Measurements from ENCODE around the gene KAZN.

Gene KAZN

DNA sequence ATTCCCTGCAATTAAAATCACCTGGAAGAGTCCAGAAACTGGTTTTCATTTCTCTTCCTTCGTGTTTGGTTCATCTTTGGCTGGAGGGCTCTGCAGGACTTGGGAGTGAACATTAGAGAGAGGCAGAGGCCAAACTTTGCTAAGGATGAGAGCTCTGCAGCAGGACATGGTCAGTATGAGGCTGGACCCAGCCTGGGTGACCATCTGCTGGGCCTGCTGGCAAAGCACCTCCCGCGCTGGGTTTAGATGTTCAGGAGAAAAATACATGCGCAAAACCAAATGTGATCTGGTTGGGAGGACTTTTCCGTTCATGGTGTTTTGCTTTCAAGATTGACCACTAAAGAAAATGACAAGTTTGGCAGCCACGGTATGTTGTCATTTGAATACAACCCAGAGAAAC lies 15.9 kb downstream of the KAZN start:
- DNase-seq (ENCODE audit: low read depth) = no peak

DNA sequence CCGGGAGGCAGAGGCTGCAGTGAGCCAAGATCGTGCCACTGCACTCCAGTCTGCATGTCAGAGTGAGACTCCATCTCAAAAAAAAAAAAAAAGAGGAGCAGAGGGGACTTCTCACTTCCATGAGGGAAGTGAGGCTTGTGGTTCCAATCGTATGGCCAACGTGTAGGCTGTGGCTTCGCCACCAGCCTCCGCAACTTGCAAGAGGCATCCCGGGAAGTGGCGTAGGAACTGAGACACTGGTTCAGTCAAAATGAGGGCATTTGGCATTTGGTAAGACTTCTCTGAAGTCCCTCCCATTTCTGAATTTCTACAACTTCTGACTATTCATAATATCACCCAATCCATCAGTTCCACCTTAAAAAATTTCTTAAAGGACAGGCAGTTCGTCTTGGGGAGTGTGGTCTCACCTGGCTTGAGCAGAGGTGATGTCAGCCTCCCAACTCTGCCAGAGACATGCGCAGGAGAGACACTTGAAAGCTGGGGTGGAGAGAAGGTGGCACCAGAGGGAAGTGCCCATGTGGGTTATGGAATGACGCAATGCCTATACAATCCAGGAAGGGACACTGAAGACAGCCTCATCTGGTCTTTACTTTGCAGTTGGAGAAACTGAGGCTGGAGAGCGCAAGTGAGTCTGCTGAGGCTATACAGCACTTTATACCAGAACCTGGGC lies 17.2 kb downstream of the KAZN start:
- no peak for DNase-seq (ENCODE audit: low read depth)

GRCh38 chr1:14616632-14617396 lies 18.3 kb downstream of the KAZN start:
- no peak for DNase-seq (ENCODE audit: low read depth)

GRCh38 chr1:14617791-14618190 lies 19.3 kb downstream of the KAZN start:
- DNase-seq (ENCODE audit: low read depth) = no peak

DNA sequence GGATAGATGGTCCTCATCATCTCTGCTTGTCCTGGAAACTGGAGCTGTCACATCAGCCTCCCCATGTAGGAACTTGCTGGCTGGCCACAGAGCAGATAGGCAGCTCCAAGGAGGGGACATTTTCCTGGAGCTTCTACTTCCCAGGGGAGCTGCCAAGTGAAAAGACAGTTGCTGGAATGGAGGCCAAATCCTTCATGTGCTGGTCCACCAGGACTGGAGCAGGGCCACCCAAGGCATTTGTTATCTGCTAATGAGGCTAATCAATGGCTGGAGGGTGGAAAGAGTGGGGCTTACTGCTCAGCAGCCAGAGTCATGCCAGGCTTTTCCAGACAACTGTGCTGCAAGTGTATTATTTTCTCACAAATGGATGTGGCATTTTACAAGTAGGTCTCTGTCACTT lies 22.5 kb downstream of the KAZN start:
- no peak for DNase-seq (ENCODE audit: low read depth)

GRCh38 chr1:14623090-14623489 lies 24.6 kb downstream of the KAZN start:
- DNase-seq (ENCODE audit: low read depth) = no peak

- no peak for DNase-seq (ENCODE audit: low read depth)
Measured at GRCh38 chr1:14624941-14625340, 26.5 kb downstream of the KAZN start.

- DNase-seq (ENCODE audit: low read depth) = no peak
Measured at GRCh38 chr1:14625572-14625971, 27.1 kb downstream of the KAZN start.

GRCh38 chr1:14625996-14626395 lies 27.5 kb downstream of the KAZN start:
- no peak for DNase-seq (ENCODE audit: low read depth)

GRCh38 chr1:14626869-14627607 lies 28.6 kb downstream of the KAZN start:
- DNase-seq (ENCODE audit: low read depth) = no peak

DNA sequence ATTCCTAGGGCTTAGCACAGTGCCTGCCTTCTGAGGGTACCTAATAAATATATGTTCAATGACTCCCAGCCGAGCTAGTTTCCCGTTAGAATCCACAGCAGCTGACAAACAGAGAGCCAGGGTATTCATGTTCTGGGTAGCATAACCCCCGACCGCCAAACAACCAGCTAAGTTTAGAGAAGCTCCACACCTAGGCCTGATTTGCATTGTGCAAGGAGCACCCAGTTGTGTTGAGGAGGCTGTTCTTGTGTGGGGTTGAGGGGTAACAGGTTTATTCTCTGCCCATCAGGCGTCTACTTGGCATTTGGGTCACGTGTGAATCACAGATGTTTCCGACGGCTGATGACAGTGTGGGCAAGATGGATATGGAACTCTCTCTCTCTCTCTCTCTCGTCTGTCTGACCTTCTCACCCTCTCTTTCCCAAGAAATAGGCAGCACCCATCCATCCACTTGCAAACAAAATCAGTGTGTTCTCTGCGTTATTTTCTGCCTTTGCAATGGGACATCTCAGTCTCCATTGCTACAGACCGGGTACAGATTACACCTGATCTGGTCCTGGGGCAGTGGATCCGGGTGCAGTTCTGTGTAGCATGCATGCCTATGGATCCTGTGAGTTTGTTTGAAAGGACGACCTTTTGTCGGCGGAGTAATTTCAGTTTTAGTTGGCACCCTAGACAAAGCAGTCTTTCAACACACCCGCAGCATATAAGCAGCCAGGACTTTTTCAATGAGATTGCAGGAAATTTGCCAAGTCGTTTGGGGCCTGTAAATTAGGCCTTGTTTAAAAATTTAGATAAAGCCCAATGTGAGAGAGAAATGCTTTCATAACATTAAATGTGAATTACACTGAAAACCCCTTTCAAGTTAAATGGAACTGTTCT lies 29.4 kb downstream of the KAZN start:
- no peak for DNase-seq (ENCODE audit: low read depth)

DNA sequence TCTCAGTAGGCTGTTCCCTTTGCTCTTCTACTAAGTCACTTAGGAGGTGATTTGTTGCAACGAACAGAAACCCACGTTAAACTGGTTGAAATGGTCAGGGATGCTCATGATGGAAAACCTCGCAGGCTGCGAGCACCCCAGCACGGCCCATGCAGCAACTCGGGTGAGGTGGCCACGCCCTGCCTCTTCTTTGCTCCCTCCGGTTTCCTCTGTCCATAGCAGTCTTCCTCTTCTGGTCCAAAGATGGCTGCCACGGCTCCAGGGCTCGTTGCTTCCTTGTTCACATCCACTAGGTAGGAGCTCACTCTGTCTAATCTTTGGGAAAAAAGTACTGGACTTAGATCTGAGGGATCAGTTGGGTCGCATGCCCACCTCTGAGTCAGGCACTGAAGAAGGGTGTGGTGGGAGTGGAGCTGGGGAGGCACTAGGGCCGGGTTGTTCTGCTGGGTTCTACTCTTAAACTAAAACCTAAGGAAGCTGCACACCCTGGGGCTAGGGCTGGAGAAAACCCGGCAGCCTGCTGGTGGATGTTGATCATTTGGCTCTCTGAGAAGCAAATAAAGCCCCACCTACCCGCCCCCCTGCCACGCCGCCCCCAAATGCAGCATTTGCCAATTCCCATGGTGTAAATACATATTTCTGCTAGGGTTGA lies 31.0 kb downstream of the KAZN start:
- no peak for DNase-seq (ENCODE audit: low read depth)

- DNase-seq (ENCODE audit: low read depth) = no peak
Measured at GRCh38 chr1:14630986-14631385, 32.5 kb downstream of the KAZN start.

DNA sequence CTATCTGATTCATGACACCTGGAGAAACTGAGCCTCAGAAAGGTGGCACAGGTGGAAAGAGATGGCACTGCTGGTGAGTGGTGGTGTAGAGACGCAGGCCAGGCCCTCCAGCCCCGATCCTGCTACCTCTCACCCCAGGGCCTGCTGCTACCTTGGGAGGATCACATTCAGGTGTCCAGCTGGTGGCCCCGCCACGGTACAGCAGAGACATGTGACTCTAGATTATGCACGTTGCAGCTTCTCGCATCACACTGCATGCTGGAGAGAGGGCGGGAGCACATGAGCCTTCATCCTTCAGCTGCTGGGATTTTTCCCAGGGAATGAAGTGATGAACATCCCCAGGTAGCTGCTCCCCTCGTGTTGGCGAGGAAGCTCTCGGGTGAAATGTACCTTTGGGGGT lies 32.9 kb downstream of the KAZN start:
- no peak for DNase-seq (ENCODE audit: low read depth)

DNA sequence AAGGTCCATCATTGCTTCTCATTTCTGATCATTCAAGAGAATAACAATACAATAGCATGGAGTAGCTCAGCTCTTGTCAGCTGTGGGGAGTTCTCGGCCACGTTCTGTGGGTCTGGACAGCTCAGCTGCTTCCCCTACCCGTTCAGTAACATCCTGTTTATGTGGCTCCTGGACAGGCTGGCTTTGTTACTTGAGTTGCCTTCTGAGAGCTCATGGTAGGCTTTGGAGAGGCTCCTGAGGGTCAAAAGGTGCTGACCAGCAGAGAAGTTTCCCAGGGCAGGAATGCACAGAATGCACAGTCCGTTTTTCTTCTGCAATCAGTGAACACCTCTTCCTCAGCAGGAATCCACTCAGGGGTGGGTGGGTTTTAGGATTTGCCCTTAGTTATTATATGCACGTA lies 36.0 kb downstream of the KAZN start:
- no peak for DNase-seq (ENCODE audit: low read depth)

GRCh38 chr1:14635421-14635820 lies 36.9 kb downstream of the KAZN start:
- DNase-seq (ENCODE audit: low read depth) = no peak

DNA sequence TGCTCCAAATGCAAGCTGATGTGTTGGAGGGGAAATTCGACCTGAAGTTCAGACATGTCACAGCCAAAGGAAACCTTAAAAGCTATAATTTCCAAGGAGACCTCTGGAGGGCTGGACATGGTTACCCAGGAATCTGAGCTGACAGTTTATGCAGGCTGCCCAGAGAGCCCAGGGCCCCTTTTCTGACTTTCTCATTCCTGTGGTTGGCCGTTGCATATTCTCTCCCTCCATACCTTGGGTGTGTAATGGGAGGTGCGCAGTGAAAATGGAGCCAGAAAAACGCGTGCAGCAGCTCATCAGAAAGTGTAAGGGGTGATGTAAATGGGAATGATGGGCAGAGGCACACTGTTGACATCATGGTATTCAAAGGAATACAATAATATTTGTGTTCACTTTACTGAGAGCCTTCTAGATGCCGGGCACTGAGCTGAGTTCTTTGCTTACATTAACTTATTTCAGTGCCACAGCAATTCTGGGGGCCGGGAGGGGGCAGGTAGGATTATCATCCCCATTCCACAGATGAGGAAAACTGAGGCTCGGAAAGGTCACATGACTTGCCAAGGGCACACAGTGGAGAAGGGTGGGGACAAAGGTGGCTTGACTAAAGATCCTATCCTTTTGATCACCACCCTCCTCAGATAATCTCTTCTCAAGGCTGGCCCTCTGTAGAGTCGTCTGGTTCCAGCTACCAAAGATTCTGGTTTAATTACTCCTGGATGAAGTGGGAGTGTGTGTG lies 38.6 kb downstream of the KAZN start:
- DNase-seq (ENCODE audit: low read depth) = no peak

DNA sequence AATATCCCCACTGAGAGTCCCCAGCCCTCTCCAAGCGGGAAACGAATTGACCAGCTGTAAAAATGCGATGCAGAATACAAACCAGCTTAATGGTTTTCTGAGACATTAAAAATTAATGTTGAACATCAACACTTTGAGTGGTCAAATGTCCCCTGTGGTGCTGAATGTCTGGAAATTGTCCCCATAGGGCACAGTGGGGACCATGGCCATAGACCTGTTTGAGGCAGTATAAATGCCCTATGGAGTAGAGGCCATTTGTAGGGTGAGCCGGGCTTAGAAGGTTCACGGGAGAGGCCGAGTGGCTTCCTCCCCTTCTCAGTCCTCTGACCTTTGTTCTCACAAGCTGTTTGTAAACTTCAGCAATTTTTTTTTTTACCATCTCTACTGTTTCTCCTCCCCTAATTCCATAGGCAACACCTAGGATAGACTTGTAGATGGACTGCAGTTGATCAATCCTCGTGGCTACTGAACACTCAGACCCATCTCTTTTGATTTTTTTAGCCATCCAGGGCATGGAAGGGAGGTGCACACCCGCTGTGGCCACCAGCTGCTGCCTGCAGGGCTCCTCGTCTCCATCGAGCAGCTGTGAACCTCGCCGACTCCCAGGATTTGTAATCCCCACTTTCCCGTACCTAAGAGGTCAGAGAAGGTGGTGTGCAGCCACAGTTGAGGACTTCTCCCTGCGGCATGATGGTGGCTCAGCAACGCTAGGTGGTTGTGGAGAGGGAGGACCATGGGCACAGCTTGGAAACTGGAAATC lies 41.0 kb downstream of the KAZN start:
- DNase-seq (ENCODE audit: low read depth) = no peak

GRCh38 chr1:14642712-14643111 lies 44.2 kb downstream of the KAZN start:
- no peak for DNase-seq (ENCODE audit: low read depth)

GRCh38 chr1:14646973-14647372 lies 48.5 kb downstream of the KAZN start:
- no peak for DNase-seq (ENCODE audit: low read depth)

All from stimulated activated CD8-positive, alpha-beta memory T cell treated with anti-CD3 and anti-CD28 coated beads, Interleukin-7, amount 100 ng/mL, for 24 hours (primary cell).